ENCODE data around the gene SPRR1A. TPM values are rescaled to one million over a fixed set of nuclear protein-coding genes. Genes with fewer than 3 reads are reported as not detected.

The SPRR1A gene
- total RNA-seq, 2 experiments from 2014 or later, result not detected

GRCh38 chr1:152960452-152961044 is 23.3 kb upstream of the SPRR1A start:
- POLR2A ChIA-PET, result no interaction called here
- DNase-seq, result no peak
- Mint-ChIP-seq H3K27me3 (ENCODE audit: low read depth) (no peaks in the 10 kb centered on the region), H3K9me3 (ENCODE audit: insufficient read depth) (no peaks in the 10 kb centered on the region), H3K4me3 (no peak overlapping the region), H3K27ac (no peak overlapping the region), H3K36me3 (ENCODE audit: low read depth) (no peaks in the 10 kb centered on the region), H3K4me1 (ENCODE audit: low read depth) (no peaks in the 10 kb centered on the region)
- CTCF ChIA-PET, result no interaction called here
- ATAC-seq, result no peak

- no peak for DNase-seq
- no peaks in the 10 kb centered on the region for H3K4me1 Mint-ChIP-seq (ENCODE audit: low read depth)
These were observed 22.5 kb upstream of the SPRR1A start for GRCh38 chr1:152961226-152961891.

GRCh38 chr1:152962876-152963415 is 20.9 kb upstream of the SPRR1A start:
- no peak for DNase-seq
- POLR2A ChIA-PET, result no interaction called here

More at GRCh38 chr1:152961226-152961891, 22.5 kb upstream of the SPRR1A start:
- ATAC-seq, result no peak
- H3K27ac Mint-ChIP-seq, result no peak overlapping the region
- no peak overlapping the region for H3K4me3 Mint-ChIP-seq
- H3K9me3 Mint-ChIP-seq (ENCODE audit: insufficient read depth), result no peaks in the 10 kb centered on the region
- no peaks in the 10 kb centered on the region for H3K27me3 Mint-ChIP-seq (ENCODE audit: low read depth)
- POLR2A ChIA-PET, result no interaction called here
- CTCF ChIA-PET, result no interaction called here
- no peaks in the 10 kb centered on the region for H3K36me3 Mint-ChIP-seq (ENCODE audit: low read depth)

GRCh38 chr1:152964536-152964935 is 19.3 kb upstream of the SPRR1A start:
- CTCF ChIA-PET, result no interaction called here

More at GRCh38 chr1:152962876-152963415, 20.9 kb upstream of the SPRR1A start:
- no peak overlapping the region for H3K27ac Mint-ChIP-seq
- no peaks in the 10 kb centered on the region for H3K9me3 Mint-ChIP-seq (ENCODE audit: insufficient read depth)
- no peak for ATAC-seq
- CTCF ChIA-PET, result no interaction called here
- no peaks in the 10 kb centered on the region for H3K27me3 Mint-ChIP-seq (ENCODE audit: low read depth)
- H3K36me3 Mint-ChIP-seq (ENCODE audit: low read depth), result no peaks in the 10 kb centered on the region
- H3K4me1 Mint-ChIP-seq (ENCODE audit: low read depth), result no peaks in the 10 kb centered on the region
- H3K4me3 Mint-ChIP-seq, result no peak overlapping the region

GRCh38 chr1:152965853-152966252 is 18.0 kb upstream of the SPRR1A start:
- Mint-ChIP-seq H3K4me1 (ENCODE audit: low read depth) (no peaks in the 10 kb centered on the region), H3K27ac (no peak overlapping the region), H3K4me3 (no peak overlapping the region), H3K9me3 (ENCODE audit: insufficient read depth) (no peaks in the 10 kb centered on the region), H3K36me3 (ENCODE audit: low read depth) (no peaks in the 10 kb centered on the region), H3K27me3 (ENCODE audit: low read depth) (no peaks in the 10 kb centered on the region)
- DNase-seq (no peak), ATAC-seq (no peak)
- CTCF ChIA-PET, result no interaction called here
- POLR2A ChIA-PET, result no interaction called here

More at GRCh38 chr1:152964536-152964935, 19.3 kb upstream of the SPRR1A start:
- no peak for ATAC-seq
- POLR2A ChIA-PET, result no interaction called here
- H3K27ac Mint-ChIP-seq, result no peak overlapping the region
- H3K9me3 Mint-ChIP-seq (ENCODE audit: insufficient read depth), result no peaks in the 10 kb centered on the region
- no peaks in the 10 kb centered on the region for H3K27me3 Mint-ChIP-seq (ENCODE audit: low read depth)
- no peak for DNase-seq
- no peaks in the 10 kb centered on the region for H3K4me1 Mint-ChIP-seq (ENCODE audit: low read depth)
- H3K36me3 Mint-ChIP-seq (ENCODE audit: low read depth), result no peaks in the 10 kb centered on the region
- no peak overlapping the region for H3K4me3 Mint-ChIP-seq

GRCh38 chr1:152967201-152967600 is 16.7 kb upstream of the SPRR1A start:
- no peak overlapping the region for H3K27ac Mint-ChIP-seq
- ChIA-PET POLR2A (no interaction called here), CTCF (no interaction called here)
- no peak for ATAC-seq
- no peaks in the 10 kb centered on the region for H3K4me1 Mint-ChIP-seq (ENCODE audit: low read depth)
- no peaks in the 10 kb centered on the region for H3K9me3 Mint-ChIP-seq (ENCODE audit: insufficient read depth)
- no peak overlapping the region for H3K4me3 Mint-ChIP-seq
- H3K27me3 Mint-ChIP-seq (ENCODE audit: low read depth), result no peaks in the 10 kb centered on the region
- no peaks in the 10 kb centered on the region for H3K36me3 Mint-ChIP-seq (ENCODE audit: low read depth)
- no peak for DNase-seq

GRCh38 chr1:152968248-152968647 is 15.6 kb upstream of the SPRR1A start:
- Mint-ChIP-seq H3K4me1 (ENCODE audit: low read depth) (no peaks in the 10 kb centered on the region), H3K36me3 (ENCODE audit: low read depth) (no peaks in the 10 kb centered on the region), H3K9me3 (ENCODE audit: insufficient read depth) (no peaks in the 10 kb centered on the region), H3K4me3 (no peak overlapping the region), H3K27me3 (ENCODE audit: low read depth) (no peaks in the 10 kb centered on the region), H3K27ac (no peak overlapping the region)
- CTCF ChIA-PET, result no interaction called here
- ATAC-seq (no peak), DNase-seq (no peak)
- POLR2A ChIA-PET, result no interaction called here

GRCh38 chr1:152969036-152969435 is 14.8 kb upstream of the SPRR1A start:
- no peak overlapping the region for H3K4me3 Mint-ChIP-seq
- ChIA-PET POLR2A (no interaction called here), CTCF (no interaction called here)
- no peaks in the 10 kb centered on the region for H3K9me3 Mint-ChIP-seq (ENCODE audit: insufficient read depth)
- no peak overlapping the region for H3K27ac Mint-ChIP-seq
- H3K27me3 Mint-ChIP-seq (ENCODE audit: low read depth), result no peaks in the 10 kb centered on the region
- no peaks in the 10 kb centered on the region for H3K4me1 Mint-ChIP-seq (ENCODE audit: low read depth)
- ATAC-seq (no peak), DNase-seq (no peak)
- H3K36me3 Mint-ChIP-seq (ENCODE audit: low read depth), result no peaks in the 10 kb centered on the region

GRCh38 chr1:152970495-152970894 is 13.4 kb upstream of the SPRR1A start, which contains the start of gene SPRR4:
TSS of gene SPRR4 (plus strand) at chr1:152970648. CDS start at chr1:152971891, 1,243 bp downstream.
- no peaks in the 10 kb centered on the region for H3K4me1 Mint-ChIP-seq (ENCODE audit: low read depth)
- DNase-seq, result no peak
- no peaks in the 10 kb centered on the region for H3K27me3 Mint-ChIP-seq (ENCODE audit: low read depth)
- no peak within 1 kb of the TSS for H3K4me3 Mint-ChIP-seq
- H3K27ac Mint-ChIP-seq, result no peak within 1 kb of the TSS
- H3K9me3 Mint-ChIP-seq (ENCODE audit: insufficient read depth), result no peaks in the 10 kb centered on the region
- ChIA-PET POLR2A (no interaction called here), CTCF (no interaction called here)
- H3K36me3 Mint-ChIP-seq (ENCODE audit: low read depth), result no peaks in the 10 kb centered on the region
- no peak for ATAC-seq

- Mint-ChIP-seq H3K27me3 (ENCODE audit: low read depth) (no peaks in the 10 kb centered on the region), H3K4me3 (no peak overlapping the region), H3K9me3 (ENCODE audit: insufficient read depth) (no peaks in the 10 kb centered on the region), H3K36me3 (ENCODE audit: low read depth) (no peaks in the 10 kb centered on the region), H3K4me1 (ENCODE audit: low read depth) (no peaks in the 10 kb centered on the region), H3K27ac (no peak overlapping the region)
- DNase-seq (no peak), ATAC-seq (no peak)
- ChIA-PET POLR2A (no interaction called here), CTCF (no interaction called here)
These were observed 11.5 kb upstream of the SPRR1A start for GRCh38 chr1:152972196-152972886.

GRCh38 chr1:152976688-152977087 is 7.2 kb upstream of the SPRR1A start:
- Mint-ChIP-seq H3K9me3 (ENCODE audit: insufficient read depth) (no peaks in the 10 kb centered on the region), H3K27me3 (ENCODE audit: low read depth) (no peaks in the 10 kb centered on the region), H3K4me3 (no peak overlapping the region), H3K36me3 (ENCODE audit: low read depth) (no peaks in the 10 kb centered on the region), H3K4me1 (ENCODE audit: low read depth) (no peaks in the 10 kb centered on the region), H3K27ac (no peak overlapping the region)
- POLR2A ChIA-PET, result no interaction called here
- ATAC-seq (no peak), DNase-seq (no peak)
- CTCF ChIA-PET, result no interaction called here

GRCh38 chr1:152977614-152978013 is 6.3 kb upstream of the SPRR1A start:
- Mint-ChIP-seq H3K36me3 (ENCODE audit: low read depth) (no peaks in the 10 kb centered on the region), H3K9me3 (ENCODE audit: insufficient read depth) (no peaks in the 10 kb centered on the region), H3K4me1 (ENCODE audit: low read depth) (no peaks in the 10 kb centered on the region), H3K4me3 (no peak overlapping the region), H3K27ac (no peak overlapping the region), H3K27me3 (ENCODE audit: low read depth) (no peaks in the 10 kb centered on the region)
- CTCF ChIA-PET, result no interaction called here
- DNase-seq (no peak), ATAC-seq (no peak)
- POLR2A ChIA-PET, result no interaction called here

Data from activated CD8-positive, alpha-beta T cell treated with anti-CD3 and anti-CD28 coated beads, Interleukin-2, amount 10 ng/mL, durations not matched to agents 7 days and 5 days (primary cell).